H1 (cell line): ENCODE measurements around the gene OTOP1.
"Not testable (repeated sequence)": the region's sequence is repeated elsewhere in the genome, so short reads cannot be mapped to it uniquely, and the experiment has no call there.

Experiments used
- CBX5 ChIP-seq: fragments of 300-800, 300-1000 bp; sonication (generic); IDR thresholded peaks from 2 replicates; pipeline ENCODE4 v1.7.1; 2016; ENCODE audit warnings: antibody characterized with exemption, low read length, low read depth
- CREB1 ChIP-seq: IDR thresholded peaks from 2 replicates; pipeline ENCODE4 v1.6.1; 2012; ENCODE audit warnings: inconsistent platforms
- CTCF ChIP-seq, 3 experiments: IDR thresholded peaks; 1 replicate in 2 of 3; 2 replicates in 1 of 3; pipeline versions ENCODE4 v1.5.1 to v1.6.1; 2011; ENCODE audit warnings: low read length in 3 of 3, mild to moderate bottlenecking in 3 of 3, inconsistent platforms in 2 of 3, low read depth in 1 of 3, moderate library complexity in 1 of 3; ENCODE audit not compliant: insufficient read depth in 1 of 3; ENCODE audit errors: control extremely low read depth in 1 of 3
- FOSL1 ChIP-seq: IDR thresholded peaks from 2 replicates; pipeline ENCODE4 v1.6.1; 2011; ENCODE audit warnings: mild to moderate bottlenecking, low read depth, low read length, moderate library complexity; ENCODE audit not compliant: insufficient read depth
- HDAC2 ChIP-seq, 2 experiments: fragments of 300-600 bp in 1 of 2; sonication (generic) in 1 of 2; IDR thresholded peaks; 2 replicates each; pipeline ENCODE4 v1.6.1; 2011 to 2012; ENCODE audit warnings: low read depth in 2 of 2, low read length in 2 of 2, mild to moderate bottlenecking in 2 of 2, moderate library complexity in 2 of 2, borderline replicate concordance in 1 of 2, inconsistent platforms in 1 of 2
- JUND ChIP-seq: IDR thresholded peaks from 2 replicates; pipeline ENCODE4 v1.6.1; 2011; ENCODE audit warnings: mild to moderate bottlenecking, improper control_type of control experiment, low read length
- POLR2A ChIP-seq, 2 experiments: IDR thresholded peaks; 1 replicate in 1 of 2; 2 replicates in 1 of 2; pipeline ENCODE4 v1.6.1; 2011; ENCODE audit warnings: low read depth in 2 of 2, low read length in 2 of 2, mild to moderate bottlenecking in 2 of 2; ENCODE audit errors: control extremely low read depth in 1 of 2
- POLR2AphosphoS5 ChIP-seq: IDR thresholded peaks from 2 replicates; pipeline ENCODE4 v1.6.1; 2011; ENCODE audit warnings: low read depth, low read length
- RBBP5 ChIP-seq: IDR thresholded peaks from 2 replicates; pipeline ENCODE4 v1.7.1; 2012; ENCODE audit warnings: low read depth, mild to moderate bottlenecking, inconsistent platforms, low read length, moderate library complexity, borderline replicate concordance
- TF ChIP-seq, protein P1 (sequence below): IDR thresholded peaks from 2 replicates; pipeline ENCODE4 v1.6.1; 2012; ENCODE audit warnings: inconsistent platforms

DNA sequence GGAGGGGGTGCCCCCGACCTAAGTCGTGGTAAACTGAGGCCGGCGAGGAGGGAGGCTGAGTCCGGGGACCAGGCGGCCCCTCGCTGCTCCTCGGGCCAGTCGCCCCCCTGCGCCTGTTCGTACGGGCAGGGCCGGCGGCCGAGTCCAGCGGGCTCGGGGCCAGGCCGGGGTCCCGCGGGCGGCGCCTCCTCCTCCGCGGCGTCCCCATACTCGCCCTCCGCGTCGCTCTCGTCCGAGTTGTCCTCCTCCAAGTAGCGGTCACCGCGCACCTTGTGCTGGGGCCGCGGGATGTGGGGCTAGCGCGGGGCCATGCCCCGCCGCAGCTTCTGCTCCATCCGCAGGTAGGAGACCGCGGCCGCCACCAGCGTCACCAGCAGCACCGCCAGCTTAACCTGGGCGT is 83.4 kb downstream of the OTOP1 start:
- not testable (repeated sequence) for TF ChIP-seq POLR2AphosphoS5; CTCF (IDR thresholded peaks at IDR 0.05; ENCODE audit: control extremely low read depth in 1 of 3, insufficient read depth in 1 of 3, low read depth in 1 of 3, low read length in 3 of 3); JUND; POLR2A (IDR thresholded peaks at IDR 0.05; ENCODE audit: control extremely low read depth in 1 of 2, low read depth in 2 of 2, low read length in 2 of 2); RBBP5; HDAC2 (IDR thresholded peaks at IDR 0.05; ENCODE audit: borderline replicate concordance in 1 of 2, low read depth in 2 of 2, low read length in 2 of 2); CBX5; FOSL1; CREB1
- TF ChIP-seq, protein P1, sequence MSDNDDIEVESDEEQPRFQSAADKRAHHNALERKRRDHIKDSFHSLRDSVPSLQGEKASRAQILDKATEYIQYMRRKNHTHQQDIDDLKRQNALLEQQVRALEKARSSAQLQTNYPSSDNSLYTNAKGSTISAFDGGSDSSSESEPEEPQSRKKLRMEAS, result not testable (repeated sequence)
